OCI-LY1 (cell line): Measurements from ENCODE around the gene EREG.

Experiments used
- EZH2 ChIP-seq: fragments of 200-600 bp; sonication (generic), shearing (Covaris generic); IDR thresholded peaks from 2 replicates; pipeline ENCODE4 v1.8.0; 2017; ENCODE audit warnings: borderline replicate concordance, mixed run types, mild to moderate bottlenecking, antibody characterized with exemption, low read length, moderate library complexity, mixed read lengths
- TF ChIP-seq, protein P1 (sequence below): fragments of 200-600 bp; sonication (generic), shearing (Covaris generic); IDR thresholded peaks from 2 replicates; pipeline ENCODE4 v1.5.1; 2017; ENCODE audit warnings: mild to moderate bottlenecking, antibody characterized with exemption, low read length, moderate library complexity, mixed read lengths

DNA sequence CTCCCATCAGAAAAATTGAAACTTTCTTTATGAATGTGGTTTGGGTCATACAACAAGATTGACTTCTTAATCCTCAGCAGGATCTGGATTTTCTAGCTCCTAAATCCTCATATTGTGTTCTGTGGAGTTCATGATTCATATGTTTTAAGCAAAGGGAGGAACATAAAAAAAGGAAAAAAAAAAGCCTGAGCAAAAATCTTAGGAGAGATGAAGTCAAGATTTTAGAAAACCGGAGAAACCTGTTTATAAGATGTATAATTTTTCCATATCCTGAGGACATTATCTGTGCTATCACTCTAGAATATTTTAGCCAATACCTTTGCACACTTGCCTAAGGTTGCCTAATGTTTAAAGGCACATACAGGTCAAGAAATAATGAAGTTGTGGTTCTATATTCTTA is 7.0 kb upstream of the EREG start:
- TF ChIP-seq, protein P1, sequence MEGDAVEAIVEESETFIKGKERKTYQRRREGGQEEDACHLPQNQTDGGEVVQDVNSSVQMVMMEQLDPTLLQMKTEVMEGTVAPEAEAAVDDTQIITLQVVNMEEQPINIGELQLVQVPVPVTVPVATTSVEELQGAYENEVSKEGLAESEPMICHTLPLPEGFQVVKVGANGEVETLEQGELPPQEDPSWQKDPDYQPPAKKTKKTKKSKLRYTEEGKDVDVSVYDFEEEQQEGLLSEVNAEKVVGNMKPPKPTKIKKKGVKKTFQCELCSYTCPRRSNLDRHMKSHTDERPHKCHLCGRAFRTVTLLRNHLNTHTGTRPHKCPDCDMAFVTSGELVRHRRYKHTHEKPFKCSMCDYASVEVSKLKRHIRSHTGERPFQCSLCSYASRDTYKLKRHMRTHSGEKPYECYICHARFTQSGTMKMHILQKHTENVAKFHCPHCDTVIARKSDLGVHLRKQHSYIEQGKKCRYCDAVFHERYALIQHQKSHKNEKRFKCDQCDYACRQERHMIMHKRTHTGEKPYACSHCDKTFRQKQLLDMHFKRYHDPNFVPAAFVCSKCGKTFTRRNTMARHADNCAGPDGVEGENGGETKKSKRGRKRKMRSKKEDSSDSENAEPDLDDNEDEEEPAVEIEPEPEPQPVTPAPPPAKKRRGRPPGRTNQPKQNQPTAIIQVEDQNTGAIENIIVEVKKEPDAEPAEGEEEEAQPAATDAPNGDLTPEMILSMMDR: no peak
- no peak for TF ChIP-seq EZH2
